Measurements from ENCODE around the gene SCN4B. TPM values are rescaled to one million over a fixed set of nuclear protein-coding genes. Genes with fewer than 3 reads are reported as not detected.
A peak's percentile ranks its signal among the peaks of the same experiment; 100 is the strongest.

SCN4B gene
- total and polyA plus RNA-seq, 8 donors = 0.75 to 3.6 (median 1.6) TPM; not detected in 3

GRCh38 chr11:118153516-118153915, 893 bp upstream of the SCN4B start:
- Histone ChIP-seq H3K4me3 (peak overlapping the region; percentile 45 to 65 (median 54)), H3K9me3 (no peaks in the 10 kb centered on the region), H3K27me3 (peaks cover 9 to 90% (median 56%) of the 10 kb centered on the region in 3 donors), H3K27ac (no peak overlapping the region), H3K4me1 (peaks cover 15 to 40% (median 30%) of the 10 kb centered on the region in 4 donors), H3K36me3 (no peaks in the 10 kb centered on the region)
- TF ChIP-seq EP300 (IDR thresholded peaks at IDR 0.05) (no peak), CTCF (IDR thresholded peaks at IDR 0.05) (no peak), POLR2A (IDR thresholded peaks at IDR 0.05) (no peak), POLR2AphosphoS5 (IDR thresholded peaks at IDR 0.05) (no peak)
- WGBS, 5 donors = 26 to 37% (median 33%) methylated on average over 15 to 16 of the region's 16 CpGs
- DNase-seq = no peak
- intact Hi-C loops (cut with DNase I; ENCODE audit: low total_unique reads) = no loop called here

GRCh38 chr11:118152020-118152551, 537 bp downstream of the SCN4B start:
- H3K9me3 ChIP-seq = no peaks in the 10 kb centered on the region
- H3K27ac ChIP-seq = peak overlapping the region in 1 of 5 donors; percentile 43
- no peaks in the 10 kb centered on the region for H3K36me3 ChIP-seq
- intact Hi-C loops (cut with DNase I; ENCODE audit: low total_unique reads) = no loop called here
- 7 to 21% (median 16%) methylated on average over 10 to 16 of the region's 16 CpGs for WGBS, 5 donors
- peak overlapping the region; percentile 45 to 65 (median 54) for H3K4me3 ChIP-seq
- H3K4me1 ChIP-seq = peaks cover 15 to 38% (median 29%) of the 10 kb centered on the region in 4 donors
- TF ChIP-seq POLR2AphosphoS5 (IDR thresholded peaks at IDR 0.05) (no peak), POLR2A (IDR thresholded peaks at IDR 0.05) (no peak), CTCF (IDR thresholded peaks at IDR 0.05) (no peak), EP300 (IDR thresholded peaks at IDR 0.05) (no peak)
- H3K27me3 ChIP-seq = peaks cover 9 to 76% (median 49%) of the 10 kb centered on the region in 3 donors
- no peak for DNase-seq

GRCh38 chr11:118151431-118151830, 1.2 kb downstream of the SCN4B start:
- Histone ChIP-seq H3K4me1 (peaks cover 15 to 32% (median 26%) of the 10 kb centered on the region in 4 donors), H3K36me3 (no peaks in the 10 kb centered on the region), H3K27me3 (peaks cover 9 to 69% (median 43%) of the 10 kb centered on the region in 3 donors), H3K9me3 (no peaks in the 10 kb centered on the region), H3K4me3 (no peak overlapping the region), H3K27ac (no peak overlapping the region)
- intact Hi-C loops (cut with DNase I; ENCODE audit: low total_unique reads) = no loop called here
- 21 to 41% (median 33%) methylated on average over 5 of the region's 5 CpGs for WGBS, 5 donors
- TF ChIP-seq POLR2A (IDR thresholded peaks at IDR 0.05) = no peak
- TF ChIP-seq EP300 (IDR thresholded peaks at IDR 0.05) = no peak
- TF ChIP-seq POLR2AphosphoS5 (IDR thresholded peaks at IDR 0.05) = no peak
- no peak for TF ChIP-seq CTCF (IDR thresholded peaks at IDR 0.05)
- no peak for DNase-seq

- TF ChIP-seq POLR2AphosphoS5 (IDR thresholded peaks at IDR 0.05) (no peak), POLR2A (IDR thresholded peaks at IDR 0.05) (no peak), EP300 (IDR thresholded peaks at IDR 0.05) (no peak), CTCF (IDR thresholded peaks at IDR 0.05) (no peak)
- H3K27me3 ChIP-seq = peaks cover 9 to 63% (median 31%) of the 10 kb centered on the region in 3 donors
- no peak for DNase-seq
- H3K36me3 ChIP-seq = no peaks in the 10 kb centered on the region
- no peak overlapping the region for H3K4me3 ChIP-seq
- H3K27ac ChIP-seq = no peak overlapping the region
- WGBS, 5 donors = 71 to 100% (median 82%) methylated on average over 1 of the region's 1 CpG
- H3K4me1 ChIP-seq = peaks cover 20 to 41% (median 33%) of the 10 kb centered on the region in 4 donors
- intact Hi-C loops (cut with DNase I; ENCODE audit: low total_unique reads) = no loop called here
- no peaks in the 10 kb centered on the region for H3K9me3 ChIP-seq
These were observed 3.1 kb downstream of the SCN4B start for GRCh38 chr11:118149493-118149892.

Data from stomach (tissue), 9 donors.